Right renal pelvis (tissue), 4 donors: ENCODE measurements around the gene EEFSEC. TPM values are rescaled to one million over a fixed set of nuclear protein-coding genes. Genes with fewer than 3 reads are reported as not detected.

ENCODE experiments used
- DNase-seq, 4 donors: peaks; one replicate each; pipeline ENCODE4 v3.0.0-alpha.2; 2013; ENCODE audit warnings: low read depth in 4 of 4, low spot score in 3 of 4, missing footprints in 1 of 4
- polyA plus RNA-seq, 4 donors: library from polyadenylated mRNA; unstranded; fragments of 120-200 nt; gene quantifications; one replicate each; pipeline ENCODE4 v1.2.1, GENCODE V29; 2013; ENCODE audit not compliant: insufficient read length in 4 of 4

Gene EEFSEC
- polyA plus RNA-seq, 4 donors: 24.1 to 31.5 (median 26.2) TPM

DNA sequence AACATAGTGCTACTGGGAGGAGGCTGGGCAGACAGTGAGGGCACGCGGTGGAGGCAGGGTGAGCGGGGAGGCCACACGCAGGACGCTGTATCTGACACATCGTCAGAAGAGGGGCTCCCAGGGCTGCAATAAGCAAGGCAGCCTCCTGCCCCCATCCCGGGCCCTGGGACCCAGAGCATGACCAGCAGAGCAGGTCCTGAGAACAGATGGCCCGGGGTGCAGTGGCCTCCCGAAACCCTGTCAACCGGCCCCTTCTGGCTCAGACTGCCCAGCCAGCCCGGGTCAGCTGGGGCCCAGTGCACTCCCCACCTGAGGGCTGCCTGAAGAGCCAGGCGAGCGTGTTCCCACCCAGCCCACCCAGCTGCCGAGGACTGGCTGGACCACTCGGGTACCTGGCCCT is 276.0 kb downstream of the EEFSEC start:
- DNase-seq: no peak

DNA sequence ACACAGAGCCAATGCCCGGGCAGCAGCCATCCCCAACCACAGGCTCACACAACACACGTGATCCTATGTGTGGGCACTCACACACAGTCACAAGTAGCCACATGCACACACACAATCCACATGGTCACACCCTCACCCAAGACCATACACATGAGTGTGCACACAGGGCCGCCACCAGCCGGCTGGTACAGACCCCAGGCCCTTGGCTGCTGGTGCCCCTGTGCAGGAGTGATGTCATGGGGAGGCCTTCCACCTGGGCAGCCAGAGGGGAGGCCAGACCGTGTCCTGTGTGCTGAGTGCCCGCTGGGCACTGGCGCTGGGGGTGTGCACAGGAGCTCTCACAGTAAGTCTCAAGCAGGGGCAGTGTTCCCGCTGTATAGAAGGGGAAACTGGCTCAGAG is 276.5 kb downstream of the EEFSEC start:
- no peak for DNase-seq

DNA sequence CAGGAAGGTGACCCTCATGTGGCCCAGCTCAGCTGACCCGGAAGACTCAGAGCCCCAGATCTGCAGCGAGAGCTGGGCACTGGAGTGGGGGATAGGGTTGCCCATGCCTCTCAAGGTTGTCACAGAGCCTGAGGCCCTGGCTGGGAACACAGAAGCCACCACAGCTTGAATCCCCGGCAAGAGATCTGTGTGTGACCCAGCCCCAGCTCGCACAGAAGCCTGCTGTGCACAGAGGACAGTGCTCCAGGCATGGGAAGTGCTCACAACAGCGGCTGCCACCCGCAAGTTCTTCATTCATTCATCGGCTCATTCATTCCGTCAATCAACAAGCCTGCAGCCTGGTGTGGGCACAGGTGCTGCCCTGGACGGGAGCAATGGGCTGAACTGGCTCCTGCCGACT is 277.0 kb downstream of the EEFSEC start:
- no peak for DNase-seq

DNA sequence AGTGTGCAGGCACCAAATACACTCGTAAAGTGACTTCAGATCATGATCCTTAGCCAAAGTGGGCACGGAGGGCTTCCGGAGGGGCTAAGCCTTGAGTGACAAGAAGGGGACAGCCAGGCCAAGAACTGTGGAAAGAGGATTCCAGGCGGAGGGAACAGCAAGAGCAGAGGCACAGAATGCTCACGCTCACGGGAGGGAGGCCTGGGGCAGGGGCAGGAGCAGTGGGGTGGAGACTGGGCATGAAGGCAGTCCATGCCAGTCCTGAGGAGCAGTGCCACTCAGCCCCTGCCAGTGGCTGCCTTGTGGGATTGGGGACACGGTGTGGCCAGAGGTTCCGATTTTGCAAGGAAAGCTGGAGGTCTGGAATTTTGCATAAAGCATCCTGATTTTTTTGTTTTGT is 277.4 kb downstream of the EEFSEC start:
- no peak for DNase-seq

DNA sequence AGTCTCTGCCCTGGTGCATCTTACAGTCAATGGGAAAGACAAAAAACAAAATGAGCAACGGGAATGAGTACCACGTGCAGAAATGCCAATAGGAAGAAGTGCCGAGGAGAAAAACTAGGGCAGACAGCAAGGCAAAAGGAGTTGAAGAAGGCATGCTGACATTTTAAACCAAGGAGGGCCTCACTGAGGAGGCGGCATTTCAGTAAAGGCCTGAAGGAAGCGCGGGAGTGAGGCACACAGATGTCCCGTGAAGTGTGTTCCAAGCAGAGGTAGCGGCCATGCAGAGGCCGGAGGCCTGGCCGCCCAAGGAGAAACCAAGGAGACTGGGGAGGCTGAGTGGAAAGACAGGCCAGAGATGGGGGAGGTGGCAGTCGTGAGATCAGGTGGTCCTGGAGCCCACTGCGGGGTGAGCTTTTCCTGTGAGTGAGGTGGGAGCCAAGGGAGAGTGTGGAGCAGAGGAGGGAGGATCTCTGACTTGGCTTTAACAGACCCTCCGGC is 278.6 kb downstream of the EEFSEC start:
- no peak for DNase-seq

DNA sequence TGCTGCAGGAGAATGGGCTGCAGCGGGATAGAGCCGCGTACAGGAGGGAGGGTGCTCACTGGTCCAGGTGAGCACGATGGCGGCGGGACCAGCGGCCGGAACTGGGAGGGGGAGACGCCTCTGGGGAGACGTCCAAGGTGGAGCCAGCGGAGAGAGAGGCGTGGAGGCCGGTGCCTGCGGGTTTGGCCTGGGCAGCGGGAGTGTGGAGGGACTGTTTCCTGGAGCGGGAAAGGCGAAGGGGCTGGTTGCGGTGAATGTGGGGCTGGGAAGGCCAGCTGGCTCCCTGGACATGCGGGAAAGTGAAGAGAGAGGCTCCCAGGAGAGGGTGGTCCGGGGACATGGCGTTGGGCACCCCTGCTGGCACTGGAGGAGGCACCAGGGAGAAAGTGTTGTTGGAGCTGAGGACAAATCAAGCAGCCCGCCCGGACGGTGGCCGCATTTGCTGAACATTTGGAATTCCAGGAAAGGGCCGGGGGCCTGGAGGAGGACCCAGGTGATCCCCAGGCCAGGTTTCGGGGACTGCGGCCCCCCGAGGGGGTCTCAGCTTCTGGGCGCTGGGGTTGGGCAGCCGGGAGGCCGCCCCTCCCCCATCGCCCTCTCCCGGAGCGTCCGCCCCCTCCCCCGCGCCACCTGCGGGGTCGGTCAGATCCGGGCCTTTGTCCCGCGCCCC is 279.2 kb downstream of the EEFSEC start:
- no peak for DNase-seq

DNA sequence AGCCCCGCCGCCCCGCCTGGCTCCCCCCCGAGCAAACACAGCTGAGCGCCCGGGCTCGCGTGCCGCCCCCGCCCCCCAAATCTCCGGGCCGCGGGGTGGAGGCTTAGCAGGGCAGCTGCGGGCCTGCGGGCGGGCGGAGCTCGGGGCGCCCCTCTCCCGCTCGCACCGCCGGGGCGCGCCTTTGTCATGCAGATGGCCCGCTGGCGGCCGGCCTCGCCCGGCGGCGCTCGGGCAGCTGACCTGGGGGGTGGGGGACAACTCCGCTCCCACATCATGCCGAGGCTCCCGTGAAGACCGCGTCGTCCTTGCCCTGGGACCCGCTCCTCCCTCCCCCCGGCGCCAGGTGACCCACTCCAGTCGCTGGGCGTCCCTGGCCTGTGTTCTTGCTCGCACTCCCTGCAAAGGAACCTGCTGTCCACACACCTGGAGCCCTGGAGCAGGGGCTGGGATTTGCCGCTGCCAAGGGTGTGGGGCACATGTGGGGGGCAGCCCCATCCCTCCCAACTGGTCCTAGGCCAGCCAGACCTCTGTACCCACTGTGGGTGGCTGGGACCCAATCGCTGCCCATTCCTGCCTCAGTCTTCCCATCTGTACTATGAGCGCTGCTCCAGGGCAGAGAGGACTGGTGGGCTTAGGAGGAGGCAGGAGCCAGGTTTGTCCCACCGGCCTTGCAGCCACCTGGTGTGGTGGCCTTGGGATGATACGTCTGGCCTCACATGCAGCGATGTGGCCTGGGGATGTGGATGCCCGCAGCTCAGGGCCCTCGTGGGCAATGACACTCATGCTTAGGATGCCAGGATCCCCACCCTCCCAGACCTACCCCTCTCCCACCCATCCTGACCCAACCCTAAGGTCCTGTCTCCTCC is 279.9 kb downstream of the EEFSEC start:
- DNase-seq: no peak

DNA sequence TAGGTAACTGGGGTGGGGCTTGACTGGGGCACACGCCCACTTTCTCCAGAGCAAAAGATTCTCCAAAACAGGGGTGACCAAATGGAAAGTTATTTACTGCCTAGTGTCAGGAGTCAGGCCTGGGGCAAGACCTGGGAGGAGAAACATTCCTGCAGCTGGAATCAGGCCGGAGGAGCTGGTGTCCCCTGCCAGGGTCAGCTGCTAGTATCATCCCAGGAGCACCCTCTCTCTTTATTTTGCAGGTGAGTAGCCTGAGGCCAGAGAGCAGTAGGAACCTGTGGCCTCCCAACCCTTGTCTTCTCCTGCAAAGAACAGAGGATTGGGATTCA is 280.5 kb downstream of the EEFSEC start:
- no peak for DNase-seq

DNA sequence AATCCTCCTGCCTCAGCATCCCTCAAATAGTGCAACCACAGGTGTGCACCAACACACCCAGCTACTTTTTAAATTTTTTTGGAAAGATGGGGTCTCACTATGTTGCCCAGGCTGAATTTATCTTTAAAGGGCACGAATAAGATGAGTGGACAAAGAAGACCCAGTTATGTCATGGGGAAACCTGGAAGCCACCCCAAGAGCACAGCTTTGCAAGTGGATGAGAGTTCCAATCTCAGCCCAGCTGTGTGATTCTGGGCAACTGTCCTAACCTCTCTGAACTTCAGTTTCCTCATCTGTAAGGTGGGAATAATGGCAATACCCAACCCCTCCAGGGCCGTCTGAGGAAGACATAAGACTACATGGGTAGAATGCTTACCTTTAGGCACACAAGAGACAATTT is 281.2 kb downstream of the EEFSEC start:
- DNase-seq: no peak

DNA sequence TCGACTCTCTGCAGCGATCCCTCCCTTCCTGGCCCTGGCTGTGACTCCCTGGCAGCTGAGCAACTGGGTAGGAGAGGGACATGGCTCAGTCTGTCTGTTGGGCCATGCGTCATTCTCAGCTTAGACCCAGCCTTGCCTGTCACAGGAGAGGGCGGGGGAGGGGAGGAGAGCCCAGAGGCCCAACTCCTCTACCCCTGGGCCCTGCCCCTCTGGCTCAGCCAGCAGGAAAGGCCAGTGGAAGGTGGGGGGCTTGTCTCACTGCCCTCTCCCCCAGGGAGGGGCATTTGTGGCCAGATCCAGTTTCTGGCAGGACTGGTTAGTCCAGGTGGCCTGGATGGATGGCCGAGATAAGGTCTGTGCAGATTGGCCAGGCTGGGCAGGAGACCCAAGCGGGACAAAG is 281.8 kb downstream of the EEFSEC start:
- DNase-seq: no peak

DNA sequence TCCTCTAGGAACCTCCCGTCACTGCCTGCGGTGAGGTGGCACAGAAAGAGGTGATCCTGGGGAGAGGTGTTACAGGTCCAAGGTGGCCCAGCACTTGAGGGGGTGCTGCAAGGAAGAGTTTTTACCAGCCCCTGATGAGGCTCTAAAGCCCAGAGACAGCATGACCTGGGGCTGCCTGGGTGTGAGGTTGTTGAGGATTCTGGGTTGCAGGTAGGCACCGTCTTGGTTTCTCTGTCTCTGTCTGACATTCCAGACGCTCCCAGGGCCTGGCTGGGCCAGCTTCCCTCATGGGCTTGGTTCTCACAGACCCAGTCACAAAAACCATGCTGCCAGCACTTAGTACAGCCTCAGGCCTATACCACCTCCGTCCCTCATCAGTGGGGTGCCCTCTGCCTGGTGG is 282.3 kb downstream of the EEFSEC start:
- DNase-seq: no peak

DNA sequence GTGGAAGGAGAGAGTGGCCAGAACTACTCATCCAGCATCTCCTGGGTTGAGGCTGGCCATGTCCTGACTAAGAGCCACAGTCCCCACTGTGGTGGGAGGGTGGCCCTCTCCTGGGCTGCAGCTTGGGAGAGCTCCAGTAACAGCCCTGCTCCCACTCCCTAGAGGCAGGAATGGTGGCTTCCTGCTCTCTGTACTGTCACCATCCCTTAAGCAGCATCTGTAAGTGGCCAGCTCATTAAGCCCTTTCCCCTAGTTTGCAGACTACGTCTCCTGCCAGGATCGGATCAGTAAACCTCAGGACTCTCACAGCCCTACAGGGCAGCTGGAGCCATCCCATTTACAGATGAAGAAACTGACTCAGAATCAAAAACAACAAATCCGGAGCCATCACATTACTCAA is 282.9 kb downstream of the EEFSEC start:
- no peak for DNase-seq

DNA sequence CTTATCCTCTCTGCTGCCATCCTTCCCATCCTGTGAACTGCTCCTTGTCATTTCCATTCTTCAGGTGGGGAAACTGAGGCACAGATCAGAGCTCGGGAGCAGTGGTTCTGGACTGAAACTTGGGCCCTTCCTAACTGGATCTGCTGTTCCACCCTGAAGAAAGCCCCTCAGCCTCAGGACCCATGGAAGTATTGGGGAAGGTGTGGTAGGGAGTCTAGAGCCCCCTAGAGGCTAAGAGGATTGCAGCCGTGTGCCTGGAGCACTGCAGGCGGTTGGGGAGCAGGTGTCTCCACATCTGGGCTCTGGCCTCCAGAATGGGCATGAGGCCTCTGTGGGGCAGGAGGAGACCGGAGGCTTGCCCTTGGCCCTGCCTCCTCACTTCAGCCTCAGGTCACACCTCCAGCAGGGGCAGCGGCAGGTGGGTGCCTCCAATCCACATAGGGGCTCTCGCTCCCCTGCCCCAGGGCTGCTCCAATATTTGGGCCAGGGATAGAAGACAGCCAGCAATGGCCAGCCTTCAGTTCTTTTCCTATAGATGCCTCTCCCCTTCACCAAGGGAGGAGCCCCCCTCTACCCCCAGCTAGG is 285.3 kb downstream of the EEFSEC start:
- no peak for DNase-seq

DNA sequence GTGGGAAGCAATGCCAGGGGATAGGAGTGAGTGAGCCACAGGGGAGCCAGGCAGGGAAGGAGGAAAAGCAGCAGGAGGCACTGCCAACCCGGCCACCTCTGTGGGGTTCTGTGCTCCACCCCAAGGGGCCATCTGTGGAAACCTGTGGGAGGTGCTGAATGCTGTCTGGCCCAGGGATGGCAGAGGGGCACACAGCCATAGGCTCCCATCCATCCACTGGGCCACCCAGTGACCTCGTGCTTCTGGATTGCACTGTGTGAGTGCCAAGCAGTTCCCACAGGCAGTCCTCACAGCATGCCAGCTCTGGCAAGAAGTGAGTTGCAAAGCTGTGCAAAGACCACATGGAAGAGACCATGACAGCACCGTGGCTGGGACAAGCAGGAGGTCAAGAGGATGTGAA is 285.9 kb downstream of the EEFSEC start:
- DNase-seq: no peak

DNA sequence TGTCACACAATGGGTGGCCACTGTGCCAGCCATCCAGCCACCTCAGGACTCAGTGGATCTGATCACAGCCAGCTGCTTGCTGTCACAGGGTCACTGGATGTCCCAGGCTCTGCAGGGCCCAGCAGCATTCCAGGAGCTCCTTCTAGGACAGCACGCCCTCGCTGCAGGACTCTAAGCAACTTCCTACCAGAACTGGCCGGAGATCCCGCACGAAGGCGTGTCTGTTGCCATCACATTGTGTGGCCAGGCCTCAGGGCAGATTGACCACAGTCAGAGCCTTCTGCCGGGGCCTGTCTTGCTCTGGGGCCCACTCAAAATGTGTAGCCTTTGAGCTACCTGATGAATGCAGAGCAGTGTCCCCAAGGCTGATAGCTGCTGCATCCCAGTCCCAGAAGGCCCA is 288.8 kb downstream of the EEFSEC start:
- DNase-seq: no peak

DNA sequence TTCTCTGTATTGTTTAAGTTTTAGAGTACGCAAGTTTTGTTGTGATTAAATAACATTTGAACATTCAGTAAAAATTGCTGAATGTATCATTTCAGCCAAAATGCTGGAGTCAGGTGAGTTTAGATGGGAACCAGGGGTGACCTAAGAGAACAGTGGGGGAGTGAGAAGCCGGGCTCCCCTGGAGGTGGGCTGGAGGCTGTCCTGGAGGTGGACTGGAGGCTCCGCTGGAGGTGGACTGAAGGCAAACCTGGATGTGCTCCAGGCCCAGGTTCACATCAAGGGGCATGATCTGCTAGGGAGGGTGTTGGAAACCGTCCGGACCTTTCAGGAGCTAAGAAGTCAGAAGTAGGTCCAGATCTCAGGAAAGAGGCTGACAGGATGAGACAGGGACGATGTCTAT is 289.7 kb downstream of the EEFSEC start:
- no peak for DNase-seq

DNA sequence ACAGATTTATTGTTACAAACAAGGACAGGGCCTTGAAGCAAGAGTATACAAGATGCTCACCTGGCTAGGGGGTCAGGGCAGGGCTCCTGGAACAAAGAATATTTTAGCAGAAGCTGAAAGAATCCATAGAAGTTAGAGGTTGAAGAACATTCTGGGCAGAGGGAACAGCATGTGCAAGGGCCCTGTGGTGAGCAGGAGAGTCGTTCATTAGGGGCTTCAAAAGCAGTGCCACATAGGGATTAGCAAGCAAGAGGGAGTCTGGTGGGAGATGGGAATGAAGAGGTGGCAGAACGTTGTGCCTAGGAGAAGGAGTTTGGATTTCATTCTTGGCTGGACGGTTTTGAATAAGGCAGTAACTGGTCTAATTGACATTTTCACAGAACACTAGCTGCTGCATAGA is 290.5 kb downstream of the EEFSEC start:
- DNase-seq: no peak

DNA sequence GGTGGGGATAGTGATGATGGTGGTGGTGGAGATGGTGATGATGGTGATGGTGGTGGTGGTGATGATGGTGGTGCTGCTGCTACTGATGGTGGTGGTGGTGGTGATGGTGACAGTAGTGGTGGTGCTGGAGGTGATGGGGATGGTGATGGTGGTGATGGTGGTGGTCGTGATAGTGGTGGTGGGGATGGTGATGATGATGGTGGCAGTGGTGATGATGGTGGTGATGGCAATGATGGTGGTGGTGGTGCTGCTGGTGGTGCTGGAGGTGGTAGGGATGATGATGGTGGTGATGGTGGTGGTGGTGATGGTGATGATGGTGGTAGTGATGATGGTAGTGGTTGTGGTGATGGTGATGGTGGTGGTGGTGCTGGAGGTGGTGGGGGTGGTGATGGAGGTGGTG is 292.1 kb downstream of the EEFSEC start:
- DNase-seq: no peak

DNA sequence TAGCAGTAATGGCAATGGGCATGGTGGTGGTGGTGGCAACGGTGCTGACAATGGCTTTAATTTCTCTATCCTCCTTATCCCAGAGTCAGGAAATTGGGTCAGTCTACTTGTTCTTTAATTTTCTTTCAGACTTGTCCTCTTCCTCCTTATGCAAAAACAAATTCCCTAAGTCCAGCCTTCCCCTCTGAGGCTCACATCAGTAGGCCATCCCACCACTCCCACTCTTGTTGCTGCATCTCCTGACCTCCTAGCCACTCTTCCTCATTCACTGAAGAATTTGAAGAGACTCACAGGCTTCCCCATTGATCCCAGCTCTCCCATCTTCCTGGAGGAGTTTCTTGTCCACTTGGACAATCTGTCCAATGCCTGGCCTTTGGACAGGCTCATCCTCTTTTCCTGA is 293.5 kb downstream of the EEFSEC start:
- no peak for DNase-seq

DNA sequence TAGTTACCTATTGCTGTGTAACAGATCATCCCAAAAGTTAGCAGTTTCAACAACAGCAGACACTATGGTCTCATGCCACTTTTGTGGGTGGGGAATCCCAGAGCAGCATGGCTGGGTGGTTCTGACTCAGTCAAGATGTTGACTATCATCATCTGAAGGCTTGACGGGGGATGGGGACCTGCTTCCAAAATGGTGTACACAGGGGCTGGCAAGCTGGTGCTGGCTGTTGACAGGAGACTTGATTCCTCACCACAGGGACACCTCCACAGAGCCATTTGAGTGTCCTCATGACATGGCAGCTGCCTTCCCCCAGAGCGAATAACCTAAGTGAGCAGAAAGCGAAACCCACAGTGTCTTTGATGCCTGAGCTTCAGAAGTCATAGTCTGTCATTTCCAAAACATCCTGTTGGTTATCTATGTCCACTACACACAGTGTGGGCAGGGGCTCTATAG is 294.3 kb downstream of the EEFSEC start:
- no peak for DNase-seq

DNA sequence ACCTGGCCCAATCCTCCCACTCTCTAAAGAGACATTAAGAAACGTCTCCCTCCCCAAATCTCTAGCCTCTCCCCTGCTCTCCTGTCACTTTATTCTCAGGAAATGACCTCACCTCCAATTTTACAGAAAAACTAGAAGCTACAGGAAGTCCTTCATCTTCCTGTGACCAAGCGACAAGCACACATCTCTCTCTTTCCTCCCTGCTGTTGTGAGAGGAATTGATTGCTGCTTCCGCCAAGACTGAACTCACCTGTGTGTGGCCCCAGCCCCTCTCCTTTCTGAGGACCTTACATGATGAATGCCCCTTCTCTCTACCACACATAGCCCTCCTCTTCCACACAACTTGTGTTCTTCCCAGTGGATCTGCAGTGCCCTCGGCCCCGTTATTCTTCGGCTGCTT is 295.2 kb downstream of the EEFSEC start:
- no peak for DNase-seq

DNA sequence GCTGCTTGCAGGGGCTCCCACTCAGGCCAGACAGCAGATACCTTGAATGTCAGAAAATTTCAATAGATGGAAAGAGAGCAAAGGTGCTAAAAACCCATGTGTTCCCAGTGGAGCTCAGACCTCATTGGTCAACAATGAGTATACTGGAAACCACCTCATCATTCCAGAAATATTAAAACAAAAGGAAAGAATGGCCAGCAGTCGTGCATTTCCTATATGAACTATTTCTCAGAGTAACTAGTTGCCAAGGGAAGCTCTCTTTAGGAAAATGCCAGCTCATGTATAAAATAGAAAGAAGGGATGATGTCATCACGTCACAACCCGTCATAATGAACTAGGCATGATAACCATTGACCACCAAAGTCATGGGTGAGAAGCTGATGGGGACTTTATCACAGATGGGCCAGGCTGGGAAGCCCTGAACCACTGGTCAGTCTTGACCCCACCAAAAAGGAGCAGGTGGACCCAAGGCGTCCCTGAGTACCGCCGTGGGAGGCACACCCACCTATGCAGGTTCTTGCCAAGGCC is 295.9 kb downstream of the EEFSEC start:
- no peak for DNase-seq
